Stimulated activated CD8-positive, alpha-beta memory T cell treated with anti-CD3 and anti-CD28 coated beads, Interleukin-15, amount 100 ng/mL, for 4 hours (primary cell): ENCODE data around the gene FRYL.
"Not testable (repeated sequence)": the region's sequence is repeated elsewhere in the genome, so short reads cannot be mapped to it uniquely, and the experiment has no call there.

Source experiments
- DNase-seq, 2 donors: peaks; one replicate each; pipeline ENCODE4 v3.0.0-alpha.2; 2020; ENCODE audit warnings: low read depth in 2 of 2

FRYL gene

GRCh38 chr4:48490680-48491513 is 289.2 kb downstream of the FRYL start:
- DNase-seq: no peak

GRCh38 chr4:48490012-48490679 is 289.9 kb downstream of the FRYL start, which contains the start of gene ZAR1:
ZAR1 (plus strand) TSS chr4:48490252; CDS start chr4:48490292, 40 bp downstream.
- DNase-seq: no peak

GRCh38 chr4:48489683-48490011 is 290.4 kb downstream of the FRYL start:
- DNase-seq: no peak

- no peak for DNase-seq
These were observed 295.4 kb downstream of the FRYL start for GRCh38 chr4:48484494-48485168.

- DNase-seq: no peak
These were observed 296.1 kb downstream of the FRYL start for GRCh38 chr4:48483777-48484493.

GRCh38 chr4:48483006-48483776 is 296.9 kb downstream of the FRYL start, which contains the start of gene SLC10A4:
SLC10A4 (plus strand) TSS chr4:48483343; CDS start chr4:48483562, 219 bp downstream.
- no peak for DNase-seq

- no peak for DNase-seq
These were observed 298.5 kb downstream of the FRYL start for GRCh38 chr4:48481581-48481980.

GRCh38 chr4:48478273-48478672 is 301.8 kb downstream of the FRYL start:
- no peak for DNase-seq

GRCh38 chr4:48475770-48476169 is 304.3 kb downstream of the FRYL start:
- no peak for DNase-seq

- DNase-seq: no peak
These were observed 307.3 kb downstream of the FRYL start for GRCh38 chr4:48472794-48473193.

GRCh38 chr4:48470570-48470969 is 309.5 kb downstream of the FRYL start:
- no peak for DNase-seq

- DNase-seq: no peak
These were observed 309.9 kb downstream of the FRYL start for GRCh38 chr4:48470137-48470536.

- no peak for DNase-seq
These were observed 312.2 kb downstream of the FRYL start for GRCh38 chr4:48467891-48468290.

- DNase-seq: no peak
These were observed 312.6 kb downstream of the FRYL start for GRCh38 chr4:48467442-48467841.

GRCh38 chr4:48462363-48462762 is 317.7 kb downstream of the FRYL start:
- no peak for DNase-seq

GRCh38 chr4:48461000-48461399 is 319.1 kb downstream of the FRYL start:
- no peak for DNase-seq

GRCh38 chr4:48454591-48454990 is 325.5 kb downstream of the FRYL start:
- no peak for DNase-seq

- not testable (repeated sequence) for DNase-seq
These were observed 328.4 kb downstream of the FRYL start for GRCh38 chr4:48451656-48452055.

GRCh38 chr4:48450740-48451139 is 329.3 kb downstream of the FRYL start:
- DNase-seq: no peak

GRCh38 chr4:48449151-48449550 is 330.9 kb downstream of the FRYL start:
- no peak for DNase-seq
